H7 (cell line): ENCODE measurements around the gene DDI2. TPM values are rescaled to one million over a fixed set of nuclear protein-coding genes. Genes with fewer than 3 reads are reported as not detected.
A peak's percentile ranks its signal among the peaks of the same experiment; 100 is the strongest.

Source experiments
- DNase-seq: peaks from one replicate; pipeline ENCODE4 v3.0.0; 2012
- H3K27me3 ChIP-seq: 2 replicates; pipeline ENCODE4 v1.6.0; 2011; ENCODE audit warnings: mild to moderate bottlenecking, low read length; ENCODE audit not compliant: control insufficient read depth, insufficient read depth
- H3K36me3 ChIP-seq: replicated peaks from 2 replicates; pipeline ENCODE4 v1.5.1; 2011; ENCODE audit warnings: low read length; ENCODE audit not compliant: control insufficient read depth, insufficient read depth
- H3K4me3 ChIP-seq: 2 replicates; pipeline ENCODE4 v1.5.1; 2011; ENCODE audit warnings: low read depth, mild to moderate bottlenecking, control low read depth, low read length, moderate library complexity; ENCODE audit not compliant: insufficient read depth
- total RNA-seq: library from RNA; depleted of rRNA; stranded (reverse); fragments of >200 nt; shearing (Covaris generic); gene quantifications from 2 replicates; pipeline ENCODE4 v1.2.3, GENCODE V29; 2014; rRNA removed

DDI2 gene
- 19.4 and 19.7 TPM in 2 replicates for total RNA-seq

DNA sequence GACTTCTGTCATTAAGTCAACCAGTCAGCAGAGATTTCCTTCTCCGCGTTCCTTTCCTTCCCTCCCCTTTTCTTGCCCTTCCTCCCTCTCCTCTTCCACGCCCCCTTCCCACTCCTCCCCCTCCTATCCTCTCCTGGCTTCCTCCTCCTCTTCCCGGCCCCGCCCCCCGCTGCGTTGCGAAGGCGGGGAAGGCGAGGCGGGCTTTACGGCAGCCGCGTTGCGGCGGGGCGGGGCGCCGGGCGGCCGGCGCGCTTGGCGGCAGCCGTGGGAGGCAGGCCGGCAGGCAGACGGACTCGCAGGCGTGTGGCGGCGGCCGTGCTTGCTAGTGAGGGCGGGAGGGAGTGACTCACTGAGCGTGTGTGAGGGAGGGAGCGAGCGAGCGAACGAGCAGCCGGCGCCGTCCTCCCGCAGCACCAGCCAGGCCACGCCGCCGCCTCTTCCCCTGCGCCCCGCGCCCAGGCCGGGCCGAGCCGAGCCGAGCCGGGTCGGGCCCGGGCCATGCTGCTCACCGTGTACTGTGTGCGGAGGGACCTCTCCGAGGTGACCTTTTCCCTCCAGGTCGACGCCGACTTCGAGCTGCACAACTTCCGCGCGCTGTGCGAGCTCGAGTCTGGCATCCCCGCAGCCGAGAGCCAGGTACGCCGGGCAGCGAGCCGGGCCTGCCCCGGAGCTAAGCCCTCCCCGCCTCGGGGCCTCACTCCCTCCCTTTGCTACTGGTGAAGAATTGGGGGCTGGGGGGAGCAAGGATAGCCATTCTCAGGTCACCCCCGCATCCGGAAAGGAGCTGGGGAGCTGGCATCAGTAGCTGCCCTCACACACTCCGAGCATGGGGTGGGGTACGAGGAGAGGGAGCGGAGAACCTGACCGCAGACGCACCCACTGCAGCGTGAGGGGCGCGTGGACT lies at the start of gene DDI2:
Gene DDI2, plus strand, starts transcription at position 286 of the 904 bp plus-strand sequence. Its CDS starts 213 bp downstream, at position 499.
- Histone ChIP-seq H3K36me3 (no peaks in the 10 kb centered on the region), H3K27me3 (no peaks in the 10 kb centered on the region), H3K4me3 (peak within 1 kb of the TSS; percentile 98)
- DNase-seq: peak; percentile 97

DNA sequence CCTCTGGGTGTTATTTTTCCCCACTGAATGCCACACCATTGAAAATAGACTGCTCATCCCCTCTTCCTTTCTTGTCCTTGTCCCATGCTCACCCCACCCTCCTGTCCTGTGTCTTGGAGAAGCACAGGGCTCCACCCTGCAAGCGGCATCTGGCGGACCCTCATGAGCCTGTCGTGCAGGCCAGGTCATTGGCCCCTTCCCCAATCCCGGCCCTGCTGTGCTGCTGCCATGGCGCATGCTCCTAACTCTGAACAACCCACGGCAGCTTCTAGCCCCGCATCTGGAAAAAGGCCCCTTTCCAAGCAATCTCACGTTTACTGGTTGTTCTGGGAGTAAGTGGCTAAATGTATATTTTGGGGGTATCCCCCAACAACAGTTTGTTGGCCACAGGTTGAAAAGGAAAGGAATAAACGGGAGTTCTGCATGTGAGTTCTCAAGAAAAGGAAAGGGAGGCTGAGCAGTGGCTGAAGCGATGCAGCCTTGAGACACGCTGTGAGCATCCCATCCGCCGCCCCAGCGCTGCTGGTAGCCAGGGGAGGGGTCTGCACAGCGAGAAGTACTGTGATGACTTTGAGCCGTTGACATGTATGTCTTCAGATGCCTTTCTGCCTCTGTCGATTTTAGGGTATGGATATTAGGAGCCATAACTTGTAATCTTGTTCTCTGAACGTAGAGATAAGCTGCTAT lies 48.7 kb upstream of the DDI2 start:
- no peak for DNase-seq
- Histone ChIP-seq H3K4me3 (no peak overlapping the region), H3K36me3 (peaks cover 33% of the 10 kb centered on the region), H3K27me3 (no peaks in the 10 kb centered on the region)

DNA sequence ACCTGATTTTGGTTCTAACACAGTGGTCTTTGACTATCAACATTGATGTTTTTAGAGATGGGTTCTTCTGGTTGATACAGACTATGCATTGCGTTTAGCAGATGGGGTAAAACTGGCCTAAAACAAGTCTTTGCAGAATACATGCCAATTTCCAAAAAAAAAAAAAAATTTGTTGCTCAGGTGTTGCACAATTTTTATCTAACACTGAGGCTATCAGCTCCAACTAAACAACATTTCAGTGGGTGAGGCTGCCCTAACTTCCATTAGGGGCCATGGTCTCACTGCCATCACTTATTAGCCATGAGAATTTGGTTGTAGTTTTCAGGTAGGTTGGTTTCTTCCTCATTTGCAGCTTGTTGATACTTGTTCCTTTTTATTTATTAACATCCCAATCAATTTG lies 46.4 kb upstream of the DDI2 start:
- Histone ChIP-seq H3K4me3 (no peak overlapping the region), H3K36me3 (peaks cover 24% of the 10 kb centered on the region), H3K27me3 (no peaks in the 10 kb centered on the region)
- no peak for DNase-seq

DNA sequence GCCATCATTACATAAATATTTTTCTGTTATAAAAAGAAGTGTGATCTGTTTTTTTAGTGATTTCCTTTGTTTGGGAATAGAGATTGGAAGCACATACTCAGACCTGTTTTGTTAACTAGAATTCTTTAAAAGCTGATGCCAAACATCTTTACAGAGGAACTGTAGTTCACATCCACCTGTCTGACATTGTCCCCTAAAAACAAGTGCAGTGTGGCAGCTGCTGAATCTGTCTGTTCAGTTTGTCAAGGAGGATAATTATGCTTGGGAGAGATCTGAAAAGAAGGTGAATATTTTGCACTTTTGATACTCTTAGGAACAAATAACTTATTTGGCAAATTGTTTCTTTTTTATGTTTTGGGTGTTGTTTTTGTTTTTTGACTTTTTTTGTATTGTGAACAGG lies 46.0 kb upstream of the DDI2 start:
- DNase-seq: no peak
- no peaks in the 10 kb centered on the region for H3K27me3 ChIP-seq
- H3K36me3 ChIP-seq: peaks cover 20% of the 10 kb centered on the region
- no peak overlapping the region for H3K4me3 ChIP-seq

DNA sequence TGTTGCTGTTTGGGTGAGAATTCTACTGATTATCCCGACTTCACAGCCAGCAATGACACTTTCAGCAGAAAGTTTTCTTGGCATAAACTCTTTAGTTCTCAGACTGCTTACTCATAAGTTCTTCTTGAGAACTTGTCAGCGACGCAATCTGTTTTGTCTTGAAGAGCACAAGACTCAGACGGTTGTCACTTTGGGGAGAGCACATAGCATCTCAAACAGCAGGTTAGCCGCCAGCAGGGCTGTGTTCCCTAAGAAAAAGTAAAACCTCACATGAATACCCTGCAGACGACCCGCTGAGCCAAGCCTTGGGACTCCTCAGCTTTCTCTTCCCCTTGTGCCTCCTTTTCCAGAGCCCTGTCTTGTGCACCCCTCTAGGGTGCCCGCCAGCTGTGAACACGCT lies 43.8 kb upstream of the DDI2 start:
- Histone ChIP-seq H3K27me3 (no peaks in the 10 kb centered on the region), H3K36me3 (peaks cover 6% of the 10 kb centered on the region), H3K4me3 (no peak overlapping the region)
- DNase-seq: no peak

DNA sequence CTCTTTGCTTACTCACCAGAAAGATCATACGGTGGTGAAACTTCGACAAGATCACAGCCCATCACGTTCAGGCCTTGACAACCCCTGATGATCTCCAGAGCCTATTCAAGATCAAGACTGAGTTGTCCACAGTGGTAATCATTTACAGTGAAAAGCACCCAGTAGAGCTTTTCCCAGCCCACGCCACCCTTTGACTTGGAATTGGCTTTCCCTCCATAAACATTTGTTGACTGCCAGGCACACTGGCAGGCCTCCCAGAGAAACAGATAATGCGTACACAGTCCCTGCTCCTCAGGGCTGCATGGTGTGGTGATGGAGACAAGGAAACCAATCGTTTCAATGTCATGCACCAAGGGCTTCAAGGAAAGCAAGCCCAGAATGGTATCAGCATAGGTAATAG lies 42.5 kb upstream of the DDI2 start:
- DNase-seq: no peak
- Histone ChIP-seq H3K36me3 (peaks cover 3% of the 10 kb centered on the region), H3K27me3 (no peaks in the 10 kb centered on the region), H3K4me3 (no peak overlapping the region)

DNA sequence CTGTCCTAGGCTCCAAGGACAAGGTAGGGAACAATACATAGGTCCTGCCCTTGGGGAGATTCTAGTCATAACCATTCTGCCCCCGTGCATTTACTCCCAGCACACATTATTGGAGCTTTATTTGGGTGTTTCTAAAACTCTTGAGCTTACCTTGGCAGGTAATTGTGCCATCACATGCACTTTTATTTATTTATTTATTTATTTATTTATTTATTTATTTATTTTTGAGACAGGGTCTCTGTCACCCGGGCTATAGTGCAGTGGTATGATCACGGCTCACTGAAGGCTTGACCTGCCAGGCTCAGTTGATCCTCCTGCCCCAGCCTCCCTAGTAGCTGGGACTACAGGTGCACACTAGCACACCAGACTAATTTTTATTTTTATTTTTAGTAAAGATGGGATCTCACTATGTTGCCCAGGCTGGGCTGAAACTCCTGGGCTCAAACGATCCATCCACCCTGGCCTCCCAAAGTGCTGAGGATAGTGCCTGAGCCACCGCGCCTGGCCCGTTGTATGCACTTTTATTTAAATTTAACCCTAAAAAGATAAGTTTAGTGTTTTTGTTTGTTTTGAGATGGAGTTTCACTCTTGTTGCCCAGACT lies 41.6 kb upstream of the DDI2 start:
- Histone ChIP-seq H3K4me3 (no peak overlapping the region), H3K36me3 (no peaks in the 10 kb centered on the region; the same call in 1 of the 2 replicates), H3K27me3 (no peaks in the 10 kb centered on the region)
- DNase-seq: no peak

DNA sequence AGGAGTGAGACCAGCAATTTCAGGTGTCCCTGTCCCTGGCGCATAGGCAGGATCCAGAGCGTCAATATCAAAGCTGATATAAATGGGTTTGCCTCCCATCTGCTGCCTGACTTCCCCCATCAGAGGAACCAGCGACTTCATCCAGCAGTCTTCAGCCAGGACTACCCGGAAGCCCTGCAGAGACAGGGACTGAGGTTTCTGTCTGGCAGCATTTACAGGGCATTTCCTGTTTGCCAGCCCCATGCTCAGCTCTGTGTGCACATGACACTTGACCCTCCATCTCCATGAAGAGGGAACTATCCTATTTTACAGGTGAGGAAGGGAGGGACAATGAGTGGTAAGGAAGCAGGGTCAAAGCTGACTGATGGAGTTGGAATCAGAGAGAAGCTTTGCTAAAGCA lies 39.6 kb upstream of the DDI2 start:
- Histone ChIP-seq H3K4me3 (no peak overlapping the region), H3K36me3 (no peaks in the 10 kb centered on the region), H3K27me3 (no peaks in the 10 kb centered on the region)
- no peak for DNase-seq

DNA sequence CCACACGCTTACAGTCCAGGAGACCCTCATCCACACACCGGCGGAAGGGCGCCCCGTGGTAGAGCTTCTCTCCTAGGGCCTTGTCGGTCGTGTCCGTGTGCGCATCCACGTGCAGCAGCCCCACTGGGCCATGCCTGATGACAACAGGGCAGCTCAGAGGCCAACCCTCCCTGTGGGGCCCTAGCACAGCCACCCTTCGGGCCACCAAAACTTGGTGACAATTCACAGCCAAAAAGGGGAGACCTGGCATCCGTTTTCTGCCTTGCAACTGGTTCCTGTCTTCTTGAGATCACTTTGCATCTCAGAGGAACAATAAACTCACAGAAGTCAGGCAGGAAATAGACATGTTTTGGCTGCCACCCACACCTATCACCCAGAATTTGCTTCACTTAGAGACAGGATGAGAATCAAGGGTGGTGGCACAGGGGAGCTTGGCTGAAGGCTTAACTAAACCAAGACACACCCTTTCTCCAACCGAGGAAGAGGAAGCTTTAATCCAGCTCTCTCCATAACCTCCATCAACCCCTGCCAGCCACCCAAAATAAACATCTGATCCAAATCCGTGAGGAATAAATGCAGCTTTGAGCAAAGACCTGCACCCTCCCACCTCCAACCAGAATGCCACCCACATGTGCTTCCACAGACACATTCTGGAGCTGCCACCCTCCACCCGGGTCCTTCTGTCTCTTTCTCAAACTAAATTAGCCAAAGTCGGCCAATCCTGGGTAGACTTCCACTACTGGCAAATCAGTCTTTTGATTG lies 38.2 kb upstream of the DDI2 start:
- Histone ChIP-seq H3K36me3 (no peaks in the 10 kb centered on the region), H3K4me3 (no peak overlapping the region), H3K27me3 (no peaks in the 10 kb centered on the region)
- DNase-seq: peak; percentile 25

DNA sequence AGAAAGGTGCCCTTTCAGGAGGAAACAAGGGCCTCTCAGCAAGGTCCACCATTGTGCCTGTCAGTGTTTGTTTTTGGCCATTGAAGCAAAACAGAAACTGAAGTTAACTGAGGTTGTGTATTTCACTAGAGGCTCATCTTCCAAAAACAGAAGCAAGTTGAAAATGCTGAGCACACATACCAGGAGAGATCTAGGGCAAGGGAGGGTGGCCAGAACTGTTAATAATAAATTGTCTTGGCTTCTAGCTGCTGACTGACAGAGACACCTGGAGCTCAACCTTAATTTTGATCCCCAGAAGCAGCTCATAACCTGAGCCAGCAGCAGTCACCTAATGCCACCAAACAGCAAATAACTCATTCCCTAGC lies 37.6 kb upstream of the DDI2 start:
- Histone ChIP-seq H3K36me3 (no peaks in the 10 kb centered on the region), H3K27me3 (peaks cover 2% of the 10 kb centered on the region; the same call in 1 of the 2 replicates), H3K4me3 (no peak overlapping the region)
- no peak for DNase-seq

DNA sequence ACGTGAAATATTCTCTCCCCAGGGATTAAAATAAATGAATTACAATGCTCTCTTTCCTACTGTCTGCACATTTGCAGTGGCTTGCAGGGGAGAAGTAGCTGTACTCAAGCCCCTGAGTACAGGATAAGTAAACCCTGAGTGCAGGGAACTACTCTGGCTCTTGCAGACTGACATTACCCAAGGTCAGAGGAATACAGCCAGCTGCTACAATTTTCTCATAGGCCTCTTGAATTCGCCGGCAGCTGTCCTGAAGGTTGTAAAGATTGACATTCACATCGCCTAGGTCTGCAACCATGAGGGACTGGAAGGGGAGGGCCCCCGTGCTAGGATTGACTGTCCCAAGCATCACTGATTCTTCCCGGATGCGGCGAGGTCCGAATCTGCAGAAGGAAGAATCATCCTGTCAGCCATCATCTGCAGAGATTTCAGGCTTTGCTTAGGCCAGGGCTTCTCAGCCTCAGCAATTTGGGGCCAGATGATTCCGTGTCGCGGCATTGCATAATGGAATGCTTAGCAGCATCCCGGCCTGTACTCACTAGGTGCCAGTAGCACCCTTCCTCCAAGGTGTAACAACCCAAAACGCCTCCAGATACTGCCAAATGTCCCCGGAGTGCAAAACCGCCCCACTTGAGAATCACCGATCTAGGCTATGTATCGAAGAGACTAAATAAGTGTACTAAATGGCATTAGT lies 34.1 kb upstream of the DDI2 start:
- Histone ChIP-seq H3K36me3 (no peaks in the 10 kb centered on the region), H3K27me3 (peaks cover 2% of the 10 kb centered on the region; the same call in 1 of the 2 replicates), H3K4me3 (no peak overlapping the region)
- no peak for DNase-seq

DNA sequence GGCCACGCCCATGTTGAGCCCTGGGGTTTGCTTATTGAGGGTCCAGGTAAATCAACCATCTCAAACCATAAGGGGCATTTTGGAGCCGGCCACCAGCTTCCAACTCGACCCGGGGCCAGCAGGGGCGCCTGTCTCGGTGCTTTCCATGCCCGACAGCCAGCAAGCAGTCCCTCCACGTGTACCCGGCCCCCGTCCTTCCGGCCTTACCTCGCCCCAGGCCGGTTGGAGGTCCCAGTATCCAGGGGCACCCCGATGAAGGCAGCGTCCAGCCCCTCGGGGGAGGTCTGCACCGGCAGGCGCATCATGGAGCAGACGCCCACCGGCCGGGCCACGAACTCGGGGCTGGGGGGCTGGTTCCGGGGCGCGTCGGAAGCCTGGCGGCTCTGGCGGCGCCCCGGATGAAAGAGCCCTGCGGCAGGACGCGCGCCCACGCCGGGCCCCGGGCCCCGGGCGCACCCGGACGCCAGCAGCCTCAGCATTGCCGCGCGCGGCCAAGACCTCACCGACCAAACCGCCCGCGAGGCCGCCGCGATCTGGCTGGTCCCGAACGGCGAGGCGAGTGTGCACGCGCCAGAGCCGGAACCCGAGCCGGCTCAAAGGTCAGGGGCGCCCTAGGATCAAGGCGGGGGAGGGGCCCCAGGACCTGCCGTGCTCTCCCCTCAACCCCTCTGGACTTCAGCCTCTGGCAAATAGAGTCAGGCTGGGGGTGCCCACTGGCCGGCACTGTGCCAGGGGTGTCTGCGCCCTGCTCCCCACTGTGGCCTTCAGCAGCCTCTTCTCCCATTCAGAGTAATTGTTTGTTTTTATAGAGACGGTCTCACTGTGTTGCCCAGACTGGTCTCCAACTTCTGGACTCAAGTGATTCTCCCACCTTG lies 32.5 kb upstream of the DDI2 start, which contains the start of gene AGMAT:
Gene AGMAT, minus strand, starts transcription at position 563 of the 875 bp plus-strand sequence. Its CDS starts 84 bp downstream, at position 479.
- Histone ChIP-seq H3K4me3 (peak within 1 kb of the TSS; percentile 65), H3K27me3 (peaks cover 2% of the 10 kb centered on the region; the same call in 1 of the 2 replicates), H3K36me3 (no peaks in the 10 kb centered on the region; the same call in 1 of the 2 replicates)
- DNase-seq: peak; percentile 93

DNA sequence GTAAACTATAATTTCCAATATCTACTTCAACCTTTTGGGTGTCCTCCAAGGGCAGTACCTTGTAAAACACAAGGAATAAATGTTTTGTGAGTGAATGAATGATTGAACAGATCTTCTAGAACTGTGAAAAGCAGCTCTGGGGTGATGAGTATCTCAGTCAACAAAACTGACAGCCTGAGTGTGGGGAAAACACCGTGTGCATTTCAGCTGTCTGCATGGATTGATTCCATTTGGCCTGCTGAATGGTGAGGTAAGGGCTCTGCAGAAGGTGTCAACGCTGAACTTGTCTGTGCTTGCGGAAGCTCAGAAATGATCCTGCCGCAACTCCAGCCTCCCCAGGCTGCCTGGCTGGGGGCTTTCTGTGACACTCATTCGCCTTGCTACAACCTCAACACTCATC lies 25.0 kb upstream of the DDI2 start:
- no peak for DNase-seq
- no peak overlapping the region for H3K4me3 ChIP-seq
- H3K36me3 ChIP-seq: no peaks in the 10 kb centered on the region; the same call in 1 of the 2 replicates
- no peaks in the 10 kb centered on the region for H3K27me3 ChIP-seq
